OCI-LY7 (cell line): ENCODE data around the gene ALKBH3.

ENCODE experiments used
- CTCF ChIP-seq: fragments of 200-600 bp; sonication (generic); conservative IDR thresholded peaks from 2 replicates; pipeline ENCODE4 v1.5.1; 2014; ENCODE audit warnings: mild to moderate bottlenecking, antibody characterized with exemption, low read length, moderate library complexity, mixed read lengths
- EZH2phosphoT487 ChIP-seq: fragments of 200-600 bp; sonication (generic); IDR thresholded peaks from 2 replicates; pipeline ENCODE4 v1.6.1; 2018; ENCODE audit warnings: low read depth, borderline replicate concordance, mild to moderate bottlenecking, mixed run types, antibody characterized with exemption, low read length, moderate library complexity, mixed read lengths

- TF ChIP-seq CTCF (no peak), EZH2phosphoT487 (no peak)
These were observed 72.0 kb downstream of the ALKBH3 start for GRCh38 chr11:43952401-43953342.
